Peyer's patch (tissue), 4 donors: Measurements from ENCODE around the gene RPL38. TPM values are rescaled to one million over a fixed set of nuclear protein-coding genes. Genes with fewer than 3 reads are reported as not detected.

Experiments used
- DNase-seq, 3 donors: peaks; one replicate each; pipeline ENCODE4 v3.0.0-alpha.2; 2017 to 2019
- H3K27ac ChIP-seq, 4 donors: fragments of 200-600 bp; sonication (generic); one replicate each; pipeline ENCODE4 v1.5.1; 2016 to 2019
- H3K27me3 ChIP-seq, 2 donors: fragments of 200-600 bp; sonication (generic); one replicate each; pipeline ENCODE4 v1.5.1; 2019
- H3K36me3 ChIP-seq, 3 donors: fragments of 200-600 bp; sonication (generic); one replicate each; pipeline ENCODE4 v1.5.1; 2016 to 2019
- H3K4me1 ChIP-seq, 4 donors: fragments of 200-600 bp; sonication (generic); one replicate each; pipeline ENCODE4 v1.5.1; 2016 to 2019
- H3K4me3 ChIP-seq, 4 donors: fragments of 200-600 bp; sonication (generic); 1 replicate in 3 of 4; 2 replicates in 1 of 4; pipeline ENCODE4 v1.5.1; 2016 to 2019; ENCODE audit warnings: mild to moderate bottlenecking in 1 of 4
- H3K9me3 ChIP-seq, 4 donors: fragments of 200-600 bp; sonication (generic); one replicate each; pipeline ENCODE4 v1.5.1; 2016 to 2019; ENCODE audit warnings: mild to moderate bottlenecking in 1 of 4
- POLR2A ChIP-seq, 2 donors: fragments of 450-650 bp; IDR thresholded peaks; one replicate each; pipeline ENCODE4 v1.5.1; 2017; ENCODE audit warnings: antibody characterized with exemption in 2 of 2, mild to moderate bottlenecking in 2 of 2, moderate library complexity in 2 of 2
- total RNA-seq, 4 donors: library from RNA; depleted of rRNA; stranded (reverse); fragments of >200 nt; gene quantifications; one replicate each; pipeline ENCODE4 v1.1.0, GENCODE V29; 2016
- TF ChIP-seq, protein P1 (sequence below), 6 experiments: fragments of 450-650 bp in 4 of 6; fragments of 200-600 bp in 2 of 6; sonication (generic) in 1 of 6; IDR thresholded peaks; one replicate each; pipeline ENCODE4 v1.5.1; 2017 to 2019; ENCODE audit warnings: antibody characterized with exemption in 6 of 6, mild to moderate bottlenecking in 3 of 6, moderate library complexity in 1 of 6

The RPL38 gene
- total RNA-seq, 4 donors from 2014 or later, result 222 to 392 (median 289) TPM

DNA sequence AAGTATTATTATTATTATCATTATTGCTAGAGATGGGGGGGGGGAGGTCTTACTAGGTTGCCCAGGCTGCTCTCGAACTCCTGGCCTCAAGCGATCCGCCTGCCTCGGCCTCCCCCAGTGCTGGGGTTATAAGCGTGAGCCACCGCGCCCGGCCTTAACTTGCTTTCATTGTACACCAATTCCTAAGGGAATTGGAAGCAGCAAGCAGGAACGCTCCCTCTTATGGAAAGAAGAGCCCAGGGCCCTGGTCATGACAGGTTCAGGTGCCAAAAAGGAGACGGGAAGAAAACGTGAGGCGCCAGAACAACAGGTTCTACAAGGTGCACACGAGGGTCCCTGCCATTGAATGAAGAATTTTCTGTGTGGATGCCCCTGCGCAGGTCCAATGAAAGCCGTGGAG, 540 bp upstream of the RPL38 start:
- no peaks in the 10 kb centered on the region for H3K9me3 ChIP-seq
- peaks cover 0 to 23% (median 0%) of the 10 kb centered on the region in 3 donors for H3K36me3 ChIP-seq
- no peak for DNase-seq
- no peak overlapping the region for H3K27ac ChIP-seq
- H3K27me3 ChIP-seq, result no peaks in the 10 kb centered on the region
- H3K4me3 ChIP-seq, result peak overlapping the region in 2 of 4 donors; percentile 90 to 91
- H3K4me1 ChIP-seq, result peaks cover 0 to 63% (median 17%) of the 10 kb centered on the region in 4 donors
- TF ChIP-seq POLR2A (IDR thresholded peaks at IDR 0.05), result no peak
- TF ChIP-seq, protein P1, sequence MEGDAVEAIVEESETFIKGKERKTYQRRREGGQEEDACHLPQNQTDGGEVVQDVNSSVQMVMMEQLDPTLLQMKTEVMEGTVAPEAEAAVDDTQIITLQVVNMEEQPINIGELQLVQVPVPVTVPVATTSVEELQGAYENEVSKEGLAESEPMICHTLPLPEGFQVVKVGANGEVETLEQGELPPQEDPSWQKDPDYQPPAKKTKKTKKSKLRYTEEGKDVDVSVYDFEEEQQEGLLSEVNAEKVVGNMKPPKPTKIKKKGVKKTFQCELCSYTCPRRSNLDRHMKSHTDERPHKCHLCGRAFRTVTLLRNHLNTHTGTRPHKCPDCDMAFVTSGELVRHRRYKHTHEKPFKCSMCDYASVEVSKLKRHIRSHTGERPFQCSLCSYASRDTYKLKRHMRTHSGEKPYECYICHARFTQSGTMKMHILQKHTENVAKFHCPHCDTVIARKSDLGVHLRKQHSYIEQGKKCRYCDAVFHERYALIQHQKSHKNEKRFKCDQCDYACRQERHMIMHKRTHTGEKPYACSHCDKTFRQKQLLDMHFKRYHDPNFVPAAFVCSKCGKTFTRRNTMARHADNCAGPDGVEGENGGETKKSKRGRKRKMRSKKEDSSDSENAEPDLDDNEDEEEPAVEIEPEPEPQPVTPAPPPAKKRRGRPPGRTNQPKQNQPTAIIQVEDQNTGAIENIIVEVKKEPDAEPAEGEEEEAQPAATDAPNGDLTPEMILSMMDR (IDR thresholded peaks at IDR 0.05), result no peak

DNA sequence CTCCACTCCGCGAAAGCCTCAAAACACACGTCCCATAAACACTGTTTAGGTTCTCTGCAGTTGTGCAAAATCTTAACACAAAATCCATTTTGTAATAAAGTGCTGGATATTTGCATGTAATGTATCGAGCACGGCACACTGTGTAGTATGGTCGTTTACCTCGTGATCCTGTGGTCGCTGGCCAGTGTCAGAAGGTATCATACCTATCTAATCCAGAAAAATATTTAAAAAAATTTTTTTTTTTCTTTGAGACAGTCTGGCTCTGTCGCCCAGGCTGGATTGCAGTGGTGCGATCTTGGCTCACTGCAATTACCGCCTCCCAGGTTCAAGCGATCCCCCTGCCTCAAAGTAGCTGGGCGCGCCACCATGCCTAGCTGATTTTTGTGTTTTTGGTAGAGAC, 996 bp downstream of the RPL38 start:
- peak overlapping the region; percentile 77 to 92 (median 90) for H3K4me3 ChIP-seq
- DNase-seq, result no peak
- H3K27me3 ChIP-seq, result no peaks in the 10 kb centered on the region
- H3K4me1 ChIP-seq, result peaks cover 0 to 64% (median 16%) of the 10 kb centered on the region in 4 donors
- TF ChIP-seq, protein P1 (IDR thresholded peaks at IDR 0.05), result no peak
- TF ChIP-seq POLR2A (IDR thresholded peaks at IDR 0.05), result no peak
- peaks cover 0 to 37% (median 0%) of the 10 kb centered on the region in 3 donors for H3K36me3 ChIP-seq
- peak overlapping the region; percentile 76 to 88 (median 84) for H3K27ac ChIP-seq
- no peaks in the 10 kb centered on the region for H3K9me3 ChIP-seq

DNA sequence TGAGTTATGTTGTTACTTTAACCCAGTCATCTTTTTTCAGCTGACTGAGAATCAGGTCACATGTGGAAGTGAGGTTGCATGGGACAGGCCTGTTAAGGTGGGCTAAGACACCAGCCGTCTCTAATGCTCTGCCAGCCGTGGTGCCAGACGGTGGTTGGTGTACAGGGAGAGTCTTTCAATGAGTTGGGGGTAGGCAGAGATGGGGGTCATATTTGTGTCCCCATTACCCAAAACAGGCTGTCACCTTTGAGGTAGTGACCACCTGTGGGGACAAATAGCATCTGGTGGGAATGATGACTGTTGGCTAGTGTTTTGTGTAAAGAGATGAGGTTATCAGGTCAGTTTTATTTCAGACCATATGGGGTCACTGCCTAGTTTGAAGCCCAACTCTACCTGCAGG, 1.8 kb downstream of the RPL38 start:
- peaks cover 0 to 58% (median 14%) of the 10 kb centered on the region in 4 donors for H3K4me1 ChIP-seq
- H3K4me3 ChIP-seq, result no peak overlapping the region
- H3K36me3 ChIP-seq, result peaks cover 0 to 44% (median 0%) of the 10 kb centered on the region in 3 donors
- DNase-seq, result no peak
- TF ChIP-seq, protein P1 (IDR thresholded peaks at IDR 0.05), result no peak
- TF ChIP-seq POLR2A (IDR thresholded peaks at IDR 0.05), result no peak
- no peaks in the 10 kb centered on the region for H3K9me3 ChIP-seq
- H3K27me3 ChIP-seq, result no peaks in the 10 kb centered on the region
- H3K27ac ChIP-seq, result no peak overlapping the region

DNA sequence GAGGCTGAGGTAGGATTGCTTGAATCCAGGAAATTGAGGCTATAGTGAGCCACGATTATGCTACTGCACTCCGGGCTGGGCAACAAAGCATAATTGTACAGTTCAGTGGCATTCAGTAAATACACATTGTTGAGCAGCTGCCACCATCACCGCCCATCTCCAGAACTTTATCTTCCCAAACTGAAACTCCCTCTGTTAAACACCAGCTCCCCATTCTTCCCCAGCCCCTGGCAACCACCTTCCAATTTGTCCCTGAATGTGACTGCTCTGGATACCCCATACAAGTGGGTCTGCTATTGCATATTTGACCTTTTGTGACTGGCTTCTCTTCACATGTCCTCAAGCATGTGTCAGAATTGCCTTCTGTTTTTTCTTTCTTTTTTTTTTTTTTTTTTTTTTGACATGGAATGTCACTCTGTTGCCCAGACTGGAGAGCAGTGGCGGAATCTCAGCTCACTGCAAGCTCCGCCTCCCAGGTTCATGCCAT, 2.9 kb downstream of the RPL38 start:
- no peaks in the 10 kb centered on the region for H3K27me3 ChIP-seq
- H3K4me3 ChIP-seq, result no peak overlapping the region
- TF ChIP-seq POLR2A (IDR thresholded peaks at IDR 0.05), result no peak
- TF ChIP-seq, protein P1 (IDR thresholded peaks at IDR 0.05), result no peak
- peaks cover 0 to 44% (median 0%) of the 10 kb centered on the region in 3 donors for H3K36me3 ChIP-seq
- H3K27ac ChIP-seq, result peak overlapping the region in 1 of 4 donors; percentile 15
- H3K4me1 ChIP-seq, result peaks cover 0 to 56% (median 17%) of the 10 kb centered on the region in 4 donors
- no peaks in the 10 kb centered on the region for H3K9me3 ChIP-seq
- no peak for DNase-seq

DNA sequence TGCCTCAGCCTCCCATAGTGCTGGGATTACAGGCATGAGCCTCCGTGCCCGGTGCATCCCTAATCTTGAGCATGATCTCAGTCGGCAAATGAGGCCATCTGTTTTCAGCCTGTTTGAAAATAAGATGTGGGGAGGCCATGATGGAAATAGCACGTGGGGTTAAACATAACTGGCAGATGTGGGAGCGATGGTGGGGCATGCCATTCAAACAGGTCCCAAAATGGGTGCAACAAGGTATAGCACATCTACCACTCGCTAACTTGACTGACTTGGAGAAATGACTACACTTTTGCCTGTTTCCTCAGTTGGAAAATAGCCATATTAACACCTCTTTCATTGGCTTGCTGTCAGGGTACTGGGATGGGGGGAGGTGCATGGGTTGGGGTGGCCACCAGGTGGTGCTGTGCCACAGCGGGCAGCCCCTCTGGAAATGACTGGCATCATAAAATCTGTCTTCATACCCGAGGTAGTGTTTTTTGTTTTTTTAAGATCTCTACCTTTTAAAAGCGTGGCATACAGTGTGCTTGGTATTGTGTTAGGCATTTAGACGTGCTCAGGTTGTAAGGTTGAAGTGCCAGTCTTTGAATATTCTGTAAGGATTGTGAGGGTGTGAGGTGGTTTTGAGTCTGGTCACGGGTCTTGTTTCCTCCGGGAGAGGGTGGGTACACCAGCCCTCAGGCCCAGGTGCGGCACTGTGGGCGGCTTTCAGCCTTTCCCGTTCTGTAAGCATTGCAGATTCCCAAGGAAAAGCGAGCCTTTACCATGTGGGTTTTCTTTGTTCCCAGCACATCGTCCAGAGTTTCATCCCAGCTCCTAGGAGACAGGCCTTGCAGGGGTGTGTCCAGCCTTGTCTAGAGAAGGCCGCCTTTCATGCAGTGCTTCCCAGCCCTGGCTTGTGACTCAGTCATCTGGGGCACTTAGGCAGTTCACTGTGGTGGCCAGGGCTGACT, 7.0 kb downstream of the RPL38 start:
- H3K27ac ChIP-seq, result peak overlapping the region in 1 of 4 donors; percentile 11
- peaks cover 0 to 64% (median 17%) of the 10 kb centered on the region in 4 donors for H3K4me1 ChIP-seq
- H3K9me3 ChIP-seq, result no peaks in the 10 kb centered on the region
- no peak for TF ChIP-seq POLR2A (IDR thresholded peaks at IDR 0.05)
- TF ChIP-seq, protein P1 (IDR thresholded peaks at IDR 0.05), result peak; percentile 78 to 96 (median 88)
- no peak overlapping the region for H3K4me3 ChIP-seq
- H3K27me3 ChIP-seq, result no peaks in the 10 kb centered on the region
- peaks cover 0 to 36% (median 0%) of the 10 kb centered on the region in 3 donors for H3K36me3 ChIP-seq
- DNase-seq, result peak; percentile 68 to 85 (median 72)
